ENCODE data around the gene POLE.

The POLE gene

GRCh38 chr12:132734206-132734605 lies 47.1 kb upstream of the POLE start:
- H3K4me1 ChIP-seq (ENCODE audit: low read length), result no peaks in the 10 kb centered on the region
- no peak overlapping the region for H3K9ac ChIP-seq (ENCODE audit: low read length)
- no peak for TF ChIP-seq CTCF (IDR thresholded peaks at IDR 0.05; ENCODE audit: low read depth, low read length)
- no peak for TF ChIP-seq EZH2phosphoT487 (IDR thresholded peaks at IDR 0.05; ENCODE audit: low read depth)
- peaks cover 64% of the 10 kb centered on the region for H3K36me3 ChIP-seq (replicated peaks; ENCODE audit: low read depth, low read length)
- H3K4me2 ChIP-seq (ENCODE audit: low read length), result no peak overlapping the region
- no peaks in the 10 kb centered on the region for H4K20me1 ChIP-seq (ENCODE audit: insufficient read depth, low read length)
- no peak overlapping the region for H3K27ac ChIP-seq (ENCODE audit: low read length)
- no peak overlapping the region for H2AFZ ChIP-seq (ENCODE audit: low read depth, low read length)
- no peaks in the 10 kb centered on the region for H3K79me2 ChIP-seq (ENCODE audit: low read length)
- H3K27me3 ChIP-seq (ENCODE audit: low read depth, low read length), result no peaks in the 10 kb centered on the region
- H3K9me3 ChIP-seq (ENCODE audit: insufficient read depth, low read length), result no peaks in the 10 kb centered on the region
- no peak overlapping the region for H3K4me3 ChIP-seq (ENCODE audit: low read length)

GRCh38 chr12:132731574-132731973 lies 44.4 kb upstream of the POLE start:
- no peaks in the 10 kb centered on the region for H3K27me3 ChIP-seq (ENCODE audit: low read depth, low read length)

GRCh38 chr12:132730353-132730752 lies 43.2 kb upstream of the POLE start:
- no peak overlapping the region for H3K4me3 ChIP-seq (ENCODE audit: low read length)
- H3K36me3 ChIP-seq (replicated peaks; ENCODE audit: low read depth, low read length), result peaks cover 74% of the 10 kb centered on the region
- no peaks in the 10 kb centered on the region; the same call in 1 of the 2 replicates for H3K9me3 ChIP-seq (ENCODE audit: insufficient read depth, low read length)
- no peak overlapping the region for H3K4me2 ChIP-seq (ENCODE audit: low read length)
- H3K9ac ChIP-seq (ENCODE audit: low read length), result no peak overlapping the region
- H2AFZ ChIP-seq (ENCODE audit: low read depth, low read length), result no peak overlapping the region
- no peaks in the 10 kb centered on the region for H3K27me3 ChIP-seq (ENCODE audit: low read depth, low read length)
- H3K27ac ChIP-seq (ENCODE audit: low read length), result no peak overlapping the region
- TF ChIP-seq CTCF (IDR thresholded peaks at IDR 0.05; ENCODE audit: low read depth, low read length), result no peak
- no peak for TF ChIP-seq EZH2phosphoT487 (IDR thresholded peaks at IDR 0.05; ENCODE audit: low read depth)
- H3K79me2 ChIP-seq (ENCODE audit: low read length), result no peaks in the 10 kb centered on the region
- no peaks in the 10 kb centered on the region for H3K4me1 ChIP-seq (ENCODE audit: low read length)
- H4K20me1 ChIP-seq (ENCODE audit: insufficient read depth, low read length), result no peaks in the 10 kb centered on the region

More at GRCh38 chr12:132731574-132731973, 44.4 kb upstream of the POLE start:
- H3K4me2 ChIP-seq (ENCODE audit: low read length), result no peak overlapping the region
- no peak overlapping the region for H3K4me3 ChIP-seq (ENCODE audit: low read length)
- no peaks in the 10 kb centered on the region; the same call in 1 of the 2 replicates for H3K9me3 ChIP-seq (ENCODE audit: insufficient read depth, low read length)
- no peaks in the 10 kb centered on the region for H4K20me1 ChIP-seq (ENCODE audit: insufficient read depth, low read length)
- TF ChIP-seq CTCF (IDR thresholded peaks at IDR 0.05; ENCODE audit: low read depth, low read length), result no peak
- no peak for TF ChIP-seq EZH2phosphoT487 (IDR thresholded peaks at IDR 0.05; ENCODE audit: low read depth)
- H3K27ac ChIP-seq (ENCODE audit: low read length), result no peak overlapping the region
- H3K36me3 ChIP-seq (replicated peaks; ENCODE audit: low read depth, low read length), result peaks cover 71% of the 10 kb centered on the region
- no peaks in the 10 kb centered on the region for H3K79me2 ChIP-seq (ENCODE audit: low read length)
- no peak overlapping the region for H3K9ac ChIP-seq (ENCODE audit: low read length)
- no peaks in the 10 kb centered on the region for H3K4me1 ChIP-seq (ENCODE audit: low read length)
- H2AFZ ChIP-seq (ENCODE audit: low read depth, low read length), result no peak overlapping the region

GRCh38 chr12:132729541-132730320 lies 42.6 kb upstream of the POLE start:
- H3K27me3 ChIP-seq (ENCODE audit: low read depth, low read length), result no peaks in the 10 kb centered on the region
- no peaks in the 10 kb centered on the region for H3K4me1 ChIP-seq (ENCODE audit: low read length)
- H3K9me3 ChIP-seq (ENCODE audit: insufficient read depth, low read length), result no peaks in the 10 kb centered on the region; the same call in 1 of the 2 replicates
- H3K27ac ChIP-seq (ENCODE audit: low read length), result no peak overlapping the region
- H4K20me1 ChIP-seq (ENCODE audit: insufficient read depth, low read length), result no peaks in the 10 kb centered on the region
- TF ChIP-seq CTCF (IDR thresholded peaks at IDR 0.05; ENCODE audit: low read depth, low read length), result no peak
- TF ChIP-seq EZH2phosphoT487 (IDR thresholded peaks at IDR 0.05; ENCODE audit: low read depth), result no peak
- H2AFZ ChIP-seq (ENCODE audit: low read depth, low read length), result no peak overlapping the region
- no peaks in the 10 kb centered on the region; the same call in 1 of the 2 replicates for H3K79me2 ChIP-seq (ENCODE audit: low read length)
- no peak overlapping the region for H3K9ac ChIP-seq (ENCODE audit: low read length)
- no peak overlapping the region for H3K4me3 ChIP-seq (ENCODE audit: low read length)
- H3K36me3 ChIP-seq (replicated peaks; ENCODE audit: low read depth, low read length), result peaks cover 74% of the 10 kb centered on the region
- no peak overlapping the region for H3K4me2 ChIP-seq (ENCODE audit: low read length)
